Muscle of leg (tissue), 11 donors: ENCODE data around the gene NIPAL3. TPM values are rescaled to one million over a fixed set of nuclear protein-coding genes. Genes with fewer than 3 reads are reported as not detected.
"Not testable (repeated sequence)": the region's sequence is repeated elsewhere in the genome, so short reads cannot be mapped to it uniquely, and the experiment has no call there.

ENCODE experiments used
- DNase-seq: peaks from one replicate; pipeline ENCODE4 v3.0.0; 2013
- H3K27ac ChIP-seq: one replicate; pipeline ENCODE4 v1.5.1; 2013; ENCODE audit warnings: mild to moderate bottlenecking, low read length, control low read depth
- H3K27me3 ChIP-seq: one replicate; pipeline ENCODE4 v1.6.1; 2013; ENCODE audit warnings: low read length; ENCODE audit not compliant: control insufficient read depth, insufficient read depth
- H3K36me3 ChIP-seq: one replicate; pipeline ENCODE4 v1.6.1; 2013; ENCODE audit warnings: low read length; ENCODE audit not compliant: control insufficient read depth, insufficient read depth
- H3K4me1 ChIP-seq: one replicate; pipeline ENCODE4 v1.6.1; 2013; ENCODE audit warnings: low read length; ENCODE audit not compliant: control insufficient read depth, insufficient read depth
- H3K4me3 ChIP-seq: one replicate; pipeline ENCODE4 v1.5.1; 2013; ENCODE audit warnings: low read length, control low read depth
- H3K9me3 ChIP-seq: replicated peaks from 2 replicates; pipeline ENCODE4 v1.6.1; 2013; ENCODE audit warnings: low read depth, low read length; ENCODE audit not compliant: control insufficient read depth
- WGBS: methylation state at CpG from one replicate; pipeline ENCODE4 v1.1.5; 2013; ENCODE audit warnings: missing lambda C conversion rate; ENCODE audit not compliant: insufficient coverage; 5-methylcytosine and 5-hydroxymethylcytosine counted together
- polyA plus RNA-seq, 8 donors: library from polyadenylated mRNA; unstranded; fragments of 120-200 nt; gene quantifications; one replicate each; pipeline versions ENCODE4 v1.2.1 to v1.2.3, GENCODE V29; 2013; ENCODE audit warnings: inconsistent platforms in 1 of 8, low replicate concordance in 1 of 8; ENCODE audit not compliant: insufficient read length in 8 of 8, insufficient read depth in 1 of 8
- total RNA-seq: library from RNA; stranded (reverse); fragments of 120-200 nt; gene quantifications from one replicate; pipeline ENCODE4 v1.2.4, GENCODE V29; 2013

Gene NIPAL3
- total and polyA plus RNA-seq, 9 donors: 3.2 to 5.9 (median 4.9) TPM

GRCh38 chr1:24508911-24509310, 93.3 kb downstream of the NIPAL3 start:
- no peaks in the 10 kb centered on the region for H3K36me3 ChIP-seq
- no peak for DNase-seq
- no peak overlapping the region for H3K4me3 ChIP-seq
- WGBS: no CpG with 5 or more reads among the region's 5 CpGs
- H3K27ac ChIP-seq: no peak overlapping the region
- H3K4me1 ChIP-seq: no peaks in the 10 kb centered on the region
- H3K27me3 ChIP-seq: peaks cover 17% of the 10 kb centered on the region
- H3K9me3 ChIP-seq: no peaks in the 10 kb centered on the region

DNA sequence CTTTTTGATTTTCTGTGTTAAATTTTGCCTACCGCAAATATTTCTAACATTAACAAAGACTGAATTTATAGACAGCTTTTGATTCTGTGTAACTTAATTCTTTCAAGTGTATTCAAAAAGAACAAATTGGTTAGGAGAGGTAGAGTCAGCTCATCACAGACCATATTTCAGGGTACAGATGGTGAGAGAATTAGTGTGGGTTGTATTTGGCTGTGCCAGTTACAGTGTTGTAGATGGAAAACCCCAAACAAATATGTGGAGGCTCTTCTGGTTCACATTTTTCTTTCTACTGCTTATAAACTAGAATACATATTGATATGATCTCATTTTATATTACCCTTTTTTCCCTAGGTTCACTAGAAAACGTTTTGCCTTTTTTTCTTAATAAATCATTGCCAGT, 98.1 kb downstream of the NIPAL3 start:
- Histone ChIP-seq H3K9me3 (no peaks in the 10 kb centered on the region), H3K27ac (no peak overlapping the region), H3K4me3 (no peak overlapping the region), H3K4me1 (no peaks in the 10 kb centered on the region), H3K36me3 (no peaks in the 10 kb centered on the region), H3K27me3 (no peaks in the 10 kb centered on the region)
- WGBS: no CpG with 5 or more reads among the region's 2 CpGs
- DNase-seq: no peak

GRCh38 chr1:24514946-24515345, 99.3 kb downstream of the NIPAL3 start:
- Histone ChIP-seq H3K4me3 (no peak overlapping the region), H3K27ac (no peak overlapping the region), H3K36me3 (no peaks in the 10 kb centered on the region), H3K4me1 (no peaks in the 10 kb centered on the region), H3K9me3 (no peaks in the 10 kb centered on the region), H3K27me3 (no peaks in the 10 kb centered on the region)
- WGBS: no CpG with 5 or more reads among the region's 5 CpGs
- no peak for DNase-seq

DNA sequence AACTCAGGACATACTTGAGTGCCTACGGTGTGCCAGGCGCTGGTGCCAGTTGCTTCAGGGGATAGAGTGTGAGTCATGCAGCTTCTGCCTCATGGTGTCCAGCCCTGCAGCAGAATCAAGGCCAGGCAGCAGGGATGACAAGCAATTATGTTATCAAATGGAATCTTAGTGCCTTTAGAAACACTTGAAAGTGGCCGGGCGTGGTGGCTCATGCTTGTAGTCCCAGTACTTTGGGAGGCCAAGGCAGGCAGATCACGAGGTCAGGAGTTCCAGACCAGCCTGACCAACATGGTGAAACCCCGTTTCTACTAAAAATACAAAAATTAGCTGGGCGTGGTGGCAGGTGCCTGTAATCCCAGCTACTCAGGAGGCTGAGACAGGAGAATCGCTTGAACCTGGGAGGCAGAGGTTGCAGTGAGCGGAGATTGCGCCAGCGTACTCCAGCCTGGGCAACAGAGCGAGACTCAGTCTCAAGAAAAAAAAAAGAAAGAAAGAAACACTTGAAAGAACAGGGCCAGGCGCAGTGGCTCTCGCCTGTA, 100.1 kb downstream of the NIPAL3 start:
- not testable (repeated sequence) for H3K27ac ChIP-seq, DNase-seq, H3K27me3 ChIP-seq, H3K36me3 ChIP-seq, H3K4me3 ChIP-seq, H3K9me3 ChIP-seq, H3K4me1 ChIP-seq
- WGBS: 95% methylated on average over 11 of the region's 14 CpGs

- Histone ChIP-seq H3K9me3 (no peaks in the 10 kb centered on the region), H3K27ac (no peak overlapping the region), H3K4me1 (no peaks in the 10 kb centered on the region), H3K27me3 (no peaks in the 10 kb centered on the region), H3K36me3 (no peaks in the 10 kb centered on the region), H3K4me3 (no peak overlapping the region)
- no peak for DNase-seq
- 64% methylated on average over 8 of the region's 12 CpGs for WGBS
Observed at GRCh38 chr1:24516506-24516905, 100.9 kb downstream of the NIPAL3 start.

GRCh38 chr1:24517898-24518297, 102.3 kb downstream of the NIPAL3 start:
- H3K27me3 ChIP-seq: no peaks in the 10 kb centered on the region
- H3K9me3 ChIP-seq: no peaks in the 10 kb centered on the region
- no peaks in the 10 kb centered on the region for H3K36me3 ChIP-seq
- H3K4me3 ChIP-seq: no peak overlapping the region
- no peak for DNase-seq
- no CpG with 5 or more reads among the region's 4 CpGs for WGBS
- H3K27ac ChIP-seq: no peak overlapping the region
- no peaks in the 10 kb centered on the region for H3K4me1 ChIP-seq

GRCh38 chr1:24520282-24520681, 104.7 kb downstream of the NIPAL3 start:
- H3K27ac ChIP-seq, H3K27me3 ChIP-seq, DNase-seq, H3K9me3 ChIP-seq, H3K4me1 ChIP-seq, H3K4me3 ChIP-seq, H3K36me3 ChIP-seq: not testable (repeated sequence)
- no CpG with 5 or more reads among the region's 5 CpGs for WGBS

Other genes with a start within 250 kb of the NIPAL3 start
- 0.04 TPM for gene IFNLR1, start 228.5 kb upstream of the NIPAL3 start, total RNA-seq
- gene IFNLR1, start 228.5 kb upstream of the NIPAL3 start, polyA plus RNA-seq: 1 to 10 TPM in 1 of 8 donors, under 1 TPM in 6, not detected in 1; 0.06 to 1.1 (median 0.21) TPM
- 0.09 TPM for gene GRHL3, start 96.4 kb upstream of the NIPAL3 start, total RNA-seq
- gene GRHL3, start 96.4 kb upstream of the NIPAL3 start, polyA plus RNA-seq: 1 to 10 TPM in 1 of 8 donors, under 1 TPM in 5, not detected in 2; 0.05 to 7.7 (median 0.10) TPM
- 1.4 TPM for gene STPG1, start 2.0 kb upstream of the NIPAL3 start, total RNA-seq
- gene STPG1, start 2.0 kb upstream of the NIPAL3 start, polyA plus RNA-seq: 1 to 10 TPM in 6 of 8 donors, under 1 TPM in 2; 0.94 to 2.5 (median 1.6) TPM
- 1.4 TPM for gene RCAN3, start 87.0 kb downstream of the NIPAL3 start, total RNA-seq
- 1 to 10 TPM in 7 of 8 donors, under 1 TPM in 1; 0.95 to 4.0 (median 1.6) TPM for gene RCAN3, start 87.0 kb downstream of the NIPAL3 start, polyA plus RNA-seq
- 0.18 TPM for gene NCMAP, start 140.3 kb downstream of the NIPAL3 start, total RNA-seq
- under 1 TPM in 5 of 8 donors, not detected in 3; 0.05 to 0.92 (median 0.06) TPM for gene NCMAP, start 140.3 kb downstream of the NIPAL3 start, polyA plus RNA-seq
- 30.4 TPM for gene SRRM1, start 227.5 kb downstream of the NIPAL3 start, total RNA-seq
- 100 to 1,000 TPM in 1 of 8 donors, 10 to 100 TPM in 7; 59.2 to 116 (median 80.5) TPM for gene SRRM1, start 227.5 kb downstream of the NIPAL3 start, polyA plus RNA-seq